GM10248 (cell line): ENCODE results near the gene CSMD2.

Experiments used
- CTCF ChIA-PET: fragments of 300-600 bp; sonication (Branson Sonifier 250); formaldehyde crosslinking; extraction: SDS; loops from one replicate; lab custom pipeline; 2021; ENCODE audit warnings: antibody characterized with exemption; lab: Yijun Ruan, JAX
- POLR2A ChIA-PET: fragments of 350-650 bp; sonication (Branson Sonifier 250); formaldehyde crosslinking; extraction: SDS; loops from one replicate; lab custom pipeline; 2020; ENCODE audit warnings: antibody characterized with exemption; lab: Yijun Ruan, JAX
- DNase-seq: peaks from one replicate; pipeline ENCODE4 v3.0.0; 2012; ENCODE audit errors: extremely low spot score
- TF ChIP-seq, protein P1 (sequence below): IDR thresholded peaks from 2 replicates; pipeline ENCODE4 v1.5.1; 2012; ENCODE audit warnings: mild to moderate bottlenecking, low read depth; ENCODE audit errors: extremely low read depth, missing control alignments, control extremely low read depth

The CSMD2 gene

DNA sequence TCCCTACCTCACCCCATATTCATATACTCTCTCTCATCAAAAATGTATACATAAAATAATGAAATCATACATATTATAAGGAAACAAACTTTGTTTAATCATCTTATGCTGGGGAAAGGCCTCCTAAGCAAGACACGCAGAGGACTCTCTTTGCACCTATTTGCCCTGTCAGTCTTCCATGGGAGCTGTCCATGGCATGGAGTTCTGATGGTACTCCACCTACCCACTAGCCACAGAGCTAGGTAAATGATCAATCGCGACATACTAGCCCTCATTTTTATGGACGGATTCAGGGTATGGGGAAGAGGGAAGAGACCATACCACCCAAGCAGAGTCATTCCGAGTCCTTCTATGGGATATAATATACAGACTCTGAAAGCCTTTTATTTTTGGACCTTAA, 131.0 kb downstream of the CSMD2 start:
- POLR2A ChIA-PET = no interaction called here
- TF ChIP-seq, protein P1, sequence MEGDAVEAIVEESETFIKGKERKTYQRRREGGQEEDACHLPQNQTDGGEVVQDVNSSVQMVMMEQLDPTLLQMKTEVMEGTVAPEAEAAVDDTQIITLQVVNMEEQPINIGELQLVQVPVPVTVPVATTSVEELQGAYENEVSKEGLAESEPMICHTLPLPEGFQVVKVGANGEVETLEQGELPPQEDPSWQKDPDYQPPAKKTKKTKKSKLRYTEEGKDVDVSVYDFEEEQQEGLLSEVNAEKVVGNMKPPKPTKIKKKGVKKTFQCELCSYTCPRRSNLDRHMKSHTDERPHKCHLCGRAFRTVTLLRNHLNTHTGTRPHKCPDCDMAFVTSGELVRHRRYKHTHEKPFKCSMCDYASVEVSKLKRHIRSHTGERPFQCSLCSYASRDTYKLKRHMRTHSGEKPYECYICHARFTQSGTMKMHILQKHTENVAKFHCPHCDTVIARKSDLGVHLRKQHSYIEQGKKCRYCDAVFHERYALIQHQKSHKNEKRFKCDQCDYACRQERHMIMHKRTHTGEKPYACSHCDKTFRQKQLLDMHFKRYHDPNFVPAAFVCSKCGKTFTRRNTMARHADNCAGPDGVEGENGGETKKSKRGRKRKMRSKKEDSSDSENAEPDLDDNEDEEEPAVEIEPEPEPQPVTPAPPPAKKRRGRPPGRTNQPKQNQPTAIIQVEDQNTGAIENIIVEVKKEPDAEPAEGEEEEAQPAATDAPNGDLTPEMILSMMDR = no peak
- no peak for DNase-seq
- CTCF ChIA-PET = interaction anchor here (1.2 kb wide), 1 partner anchor 14 kb away, joined by 3 read pairs; no protein-coding TSS in a partner anchor

DNA sequence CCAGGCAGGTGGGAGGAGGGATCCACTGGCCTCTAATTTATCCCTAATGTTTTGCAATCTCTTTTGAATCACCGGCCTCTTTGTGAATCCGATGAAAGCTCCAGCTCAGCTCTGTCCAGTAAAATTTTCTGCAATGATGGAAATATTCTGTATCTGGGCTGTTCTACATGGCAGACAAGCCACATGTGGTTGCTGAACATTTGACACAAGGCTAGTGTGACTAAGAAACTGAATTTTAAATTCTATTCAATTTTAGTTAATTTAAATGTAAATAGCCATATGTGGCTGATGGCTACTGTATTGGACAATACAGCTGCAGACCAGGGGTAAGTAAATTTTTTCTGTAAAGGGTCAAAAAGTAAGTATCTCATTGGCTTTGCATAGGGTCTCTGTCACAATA, 135.1 kb downstream of the CSMD2 start:
- POLR2A ChIA-PET = no interaction called here
- CTCF ChIA-PET = interaction anchor here (1.4 kb wide), 1 partner anchor 12 kb away, joined by 3 read pairs; no protein-coding TSS in a partner anchor
- TF ChIP-seq, protein P1 = no peak
- DNase-seq = no peak

GRCh38 chr1:34029515-34029914, 135.5 kb downstream of the CSMD2 start:
- TF ChIP-seq, protein P1 = no peak
- DNase-seq = no peak
- CTCF ChIA-PET = interaction anchor here (1.4 kb wide), 1 partner anchor 13 kb away, joined by 3 read pairs; no protein-coding TSS in a partner anchor
- POLR2A ChIA-PET = no interaction called here

GRCh38 chr1:34028381-34029055, 136.5 kb downstream of the CSMD2 start:
- DNase-seq = no peak
- CTCF ChIA-PET = no interaction called here
- POLR2A ChIA-PET = no interaction called here
- TF ChIP-seq, protein P1 = no peak

DNA sequence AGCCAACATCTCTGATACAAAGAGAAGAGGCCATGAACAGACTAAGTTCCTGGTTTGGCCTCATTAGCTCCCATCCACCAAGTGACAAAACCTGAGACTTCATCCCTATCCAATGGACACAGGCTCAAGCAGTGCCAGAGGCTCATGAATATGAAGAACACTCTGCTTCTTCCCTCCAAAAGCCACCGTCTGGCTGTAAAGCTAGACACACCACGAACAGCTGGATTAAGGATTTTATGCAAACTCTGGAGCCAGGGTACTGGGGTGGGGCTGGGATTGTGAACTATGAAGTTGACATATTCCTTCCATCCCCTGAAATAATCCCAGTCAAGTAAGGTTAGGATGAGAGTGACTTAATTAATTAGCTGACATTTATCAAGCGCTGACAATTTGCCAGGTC, 139.4 kb downstream of the CSMD2 start:
- ChIA-PET POLR2A (no interaction called here), CTCF (interaction anchor here (1.9 kb wide), 1 partner anchor 13 kb away, joined by 6 read pairs; no protein-coding TSS in a partner anchor)
- TF ChIP-seq, protein P1 = no peak
- DNase-seq = no peak

DNA sequence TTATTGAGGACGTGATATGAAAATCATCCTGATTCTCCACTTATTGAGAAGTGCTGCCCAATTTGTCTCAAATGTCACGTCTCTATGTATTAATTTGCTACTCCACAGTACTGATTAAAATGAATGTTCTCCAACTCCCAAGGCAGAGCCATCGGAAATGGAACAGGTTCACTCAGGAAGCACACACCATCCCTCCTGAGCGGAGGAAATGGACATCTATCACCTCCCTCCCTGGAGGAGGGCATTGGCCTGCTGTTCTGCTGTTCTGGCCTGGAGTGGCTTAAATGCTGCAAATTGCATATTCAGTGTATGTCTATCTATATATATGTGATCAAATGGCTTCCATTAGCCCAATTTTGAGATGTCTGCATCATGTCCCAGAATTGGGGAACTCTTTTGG, 140.5 kb downstream of the CSMD2 start:
- CTCF ChIA-PET = no interaction called here

More for the DNA sequence above, 140.5 kb downstream of the CSMD2 start:
- no peak for DNase-seq
- POLR2A ChIA-PET = no interaction called here
- TF ChIP-seq, protein P1 = no peak
